Stimulated activated naive CD8-positive, alpha-beta T cell treated with anti-CD3 and anti-CD28 coated beads, Interleukin-15, Interleukin-2, amounts not matched to agents 100 ng/mL and 50 ng/mL, for 24 hours (primary cell): Measurements from ENCODE around the gene KDM4F.

Experiments used
- H3K27ac Mint-ChIP-seq: one replicate; pipeline ENCODE4 v1.8.0; 2021; ENCODE audit warnings: mild to moderate bottlenecking, mixed read lengths
- H3K27me3 Mint-ChIP-seq: one replicate; pipeline ENCODE4 v1.8.0; 2021; ENCODE audit warnings: mixed read lengths
- H3K36me3 Mint-ChIP-seq: one replicate; pipeline ENCODE4 v1.8.0; 2021; ENCODE audit warnings: low read depth, mixed read lengths
- H3K4me1 Mint-ChIP-seq: one replicate; pipeline ENCODE4 v1.8.0; 2021; ENCODE audit warnings: low read depth, mixed read lengths
- H3K4me3 Mint-ChIP-seq: one replicate; pipeline ENCODE4 v1.8.0; 2021; ENCODE audit warnings: mild to moderate bottlenecking, mixed read lengths
- H3K9me3 Mint-ChIP-seq: one replicate; pipeline ENCODE4 v1.8.0; 2021; ENCODE audit warnings: mixed read lengths

Gene KDM4F

DNA sequence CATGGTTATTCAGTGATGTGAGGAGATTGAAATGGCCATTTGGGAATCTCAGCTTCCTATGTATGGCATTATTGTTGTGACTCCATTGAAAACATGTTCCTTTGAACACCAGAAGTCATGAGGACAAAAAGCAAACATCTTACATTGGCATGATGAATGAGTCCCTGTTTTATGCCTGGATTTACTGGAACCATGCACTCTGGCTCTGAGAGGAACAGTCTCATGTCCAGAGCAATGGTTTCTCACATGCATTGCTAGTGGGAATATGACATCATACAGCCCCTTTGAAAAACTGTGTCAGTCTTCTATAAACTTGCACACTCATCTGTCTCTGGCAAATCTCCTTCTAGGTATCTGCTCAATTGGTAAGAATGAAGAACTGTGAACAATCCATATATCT is 3.4 kb upstream of the KDM4F start:
- H3K27me3 Mint-ChIP-seq: peaks cover 31% of the 10 kb centered on the region
- H3K4me3 Mint-ChIP-seq: no peak overlapping the region
- no peaks in the 10 kb centered on the region for H3K4me1 Mint-ChIP-seq
- no peak overlapping the region for H3K27ac Mint-ChIP-seq
- no peaks in the 10 kb centered on the region for H3K9me3 Mint-ChIP-seq
- H3K36me3 Mint-ChIP-seq: no peaks in the 10 kb centered on the region

DNA sequence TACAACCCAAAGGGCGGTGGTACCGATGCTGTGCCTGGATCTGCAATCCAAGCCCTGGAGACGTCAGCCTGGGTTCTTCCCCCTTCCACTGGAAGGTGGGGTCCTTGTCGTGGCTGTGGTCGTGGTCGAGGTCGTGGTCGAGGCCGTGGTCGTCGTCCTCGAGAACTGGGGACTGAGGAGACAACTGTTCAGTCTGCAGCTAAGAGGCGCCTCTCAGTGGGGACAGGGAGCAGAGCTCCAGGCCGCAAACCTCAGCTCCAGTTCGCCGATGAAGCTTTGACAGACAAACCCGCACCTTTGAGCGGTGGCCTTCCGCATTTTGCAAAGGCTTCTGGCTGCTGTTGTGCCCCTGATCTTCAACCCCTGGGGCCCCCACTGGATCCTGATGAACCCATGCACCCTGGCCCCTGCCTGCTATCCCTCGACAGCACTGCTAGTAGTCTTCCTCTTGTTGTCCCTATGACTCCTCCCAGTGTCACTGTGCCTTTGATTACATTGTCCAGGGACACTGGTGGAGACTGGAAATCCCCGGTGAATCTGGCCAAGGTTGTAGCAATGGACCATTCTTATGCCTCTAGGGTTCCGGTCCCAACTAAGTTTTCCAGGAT is 1.5 kb downstream of the KDM4F start:
- Mint-ChIP-seq H3K9me3 (no peaks in the 10 kb centered on the region), H3K36me3 (no peaks in the 10 kb centered on the region), H3K4me3 (no peak overlapping the region), H3K27me3 (peaks cover 45% of the 10 kb centered on the region), H3K4me1 (peaks cover 5% of the 10 kb centered on the region), H3K27ac (no peak overlapping the region)

DNA sequence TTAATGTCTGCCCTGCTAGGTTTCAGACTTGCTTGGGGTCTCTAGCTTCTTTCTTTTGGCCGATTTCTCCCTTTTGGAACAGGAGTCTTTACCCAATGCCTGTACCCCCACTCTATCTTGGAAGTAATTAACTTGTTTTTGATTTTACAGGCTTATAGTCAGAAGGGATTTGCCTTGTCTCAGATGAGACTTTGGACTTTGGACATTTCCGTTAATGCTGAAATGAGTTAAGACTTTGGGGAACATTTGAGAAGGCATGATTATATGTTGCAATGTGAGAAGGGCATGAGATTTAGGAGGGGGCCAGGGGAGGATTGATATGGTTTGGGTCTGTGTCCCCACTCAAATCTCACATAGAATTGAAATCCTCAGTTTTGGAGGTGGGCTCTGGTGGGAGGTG is 5.1 kb downstream of the KDM4F start:
- H3K27me3 Mint-ChIP-seq: peaks cover 43% of the 10 kb centered on the region
- H3K27ac Mint-ChIP-seq: no peak overlapping the region
- no peak overlapping the region for H3K4me3 Mint-ChIP-seq
- H3K4me1 Mint-ChIP-seq: peaks cover 5% of the 10 kb centered on the region
- no peaks in the 10 kb centered on the region for H3K9me3 Mint-ChIP-seq
- H3K36me3 Mint-ChIP-seq: no peaks in the 10 kb centered on the region

DNA sequence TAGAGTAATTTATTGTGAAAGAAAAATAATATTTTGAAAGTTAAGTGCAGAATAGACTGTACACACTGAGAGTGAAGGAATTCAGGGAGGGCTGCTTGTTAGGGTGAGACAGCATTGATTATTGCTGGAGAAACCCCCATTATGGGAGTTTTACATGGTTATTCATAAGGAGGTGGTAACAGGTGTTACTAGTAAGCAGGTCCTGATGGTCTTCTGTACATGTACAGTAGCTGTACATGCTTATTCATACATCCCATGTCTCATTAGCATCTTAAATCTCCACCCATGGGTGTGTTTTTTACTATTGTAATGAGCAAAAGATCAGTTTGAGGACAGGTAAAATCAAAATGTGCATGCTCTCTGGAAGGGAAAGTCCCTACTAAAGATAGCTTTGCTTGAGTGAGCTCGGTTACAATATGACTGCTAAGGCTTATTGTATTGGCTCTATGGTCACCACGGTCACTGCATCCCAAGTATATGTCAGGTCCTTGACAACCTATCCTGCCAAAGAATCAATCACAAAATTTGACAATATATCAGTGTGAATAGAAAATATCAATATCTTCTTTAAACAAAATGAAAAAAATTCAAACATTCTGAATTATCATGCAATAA is 6.2 kb downstream of the KDM4F start:
- no peaks in the 10 kb centered on the region for H3K36me3 Mint-ChIP-seq
- no peak overlapping the region for H3K4me3 Mint-ChIP-seq
- H3K4me1 Mint-ChIP-seq: peaks cover 5% of the 10 kb centered on the region
- no peak overlapping the region for H3K27ac Mint-ChIP-seq
- H3K27me3 Mint-ChIP-seq: peaks cover 43% of the 10 kb centered on the region
- no peaks in the 10 kb centered on the region for H3K9me3 Mint-ChIP-seq

DNA sequence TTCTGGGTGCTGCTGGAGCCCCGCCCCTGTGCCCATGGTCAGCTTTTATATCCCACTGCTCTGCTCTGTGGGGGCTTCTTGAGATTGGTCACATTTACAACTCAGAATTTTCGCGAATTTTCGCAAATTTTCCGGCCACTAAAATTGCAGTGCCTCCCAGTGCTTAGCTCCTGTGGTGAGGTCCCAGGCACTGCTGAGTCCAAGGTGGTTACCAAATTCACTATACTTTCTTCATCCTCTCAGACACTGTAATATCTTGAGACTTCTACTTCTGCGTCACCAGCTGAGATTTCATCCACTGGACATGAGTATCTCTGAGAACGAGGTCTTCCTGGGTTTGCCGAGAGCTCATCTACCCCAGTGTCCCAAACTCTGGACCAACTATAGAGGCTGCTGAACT is 8.7 kb downstream of the KDM4F start:
- Mint-ChIP-seq H3K4me3 (no peak overlapping the region), H3K4me1 (peaks cover 5% of the 10 kb centered on the region), H3K36me3 (no peaks in the 10 kb centered on the region), H3K9me3 (no peaks in the 10 kb centered on the region), H3K27me3 (peaks cover 27% of the 10 kb centered on the region), H3K27ac (no peak overlapping the region)

DNA sequence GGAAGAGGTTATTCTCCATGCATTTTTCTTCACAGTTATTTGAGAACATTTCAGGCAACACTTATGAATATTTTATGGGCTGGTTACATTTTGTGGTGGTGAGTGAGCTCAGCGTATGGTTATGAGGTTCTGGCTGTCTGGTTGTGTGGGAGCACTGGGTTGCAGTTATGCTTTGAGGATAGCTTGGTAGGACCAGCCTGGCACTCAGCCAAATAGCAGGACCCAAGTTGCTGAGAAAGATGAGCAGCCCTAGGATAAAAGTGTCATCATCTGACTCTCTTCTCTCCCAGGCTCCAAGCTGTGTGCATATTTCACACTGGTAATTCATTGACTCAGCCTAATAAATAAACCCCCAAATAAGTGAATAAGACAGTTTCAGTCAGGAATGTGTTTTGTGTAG is 9.4 kb downstream of the KDM4F start:
- no peaks in the 10 kb centered on the region for H3K9me3 Mint-ChIP-seq
- peaks cover 5% of the 10 kb centered on the region for H3K4me1 Mint-ChIP-seq
- H3K4me3 Mint-ChIP-seq: no peak overlapping the region
- no peak overlapping the region for H3K27ac Mint-ChIP-seq
- no peaks in the 10 kb centered on the region for H3K36me3 Mint-ChIP-seq
- H3K27me3 Mint-ChIP-seq: peaks cover 20% of the 10 kb centered on the region

DNA sequence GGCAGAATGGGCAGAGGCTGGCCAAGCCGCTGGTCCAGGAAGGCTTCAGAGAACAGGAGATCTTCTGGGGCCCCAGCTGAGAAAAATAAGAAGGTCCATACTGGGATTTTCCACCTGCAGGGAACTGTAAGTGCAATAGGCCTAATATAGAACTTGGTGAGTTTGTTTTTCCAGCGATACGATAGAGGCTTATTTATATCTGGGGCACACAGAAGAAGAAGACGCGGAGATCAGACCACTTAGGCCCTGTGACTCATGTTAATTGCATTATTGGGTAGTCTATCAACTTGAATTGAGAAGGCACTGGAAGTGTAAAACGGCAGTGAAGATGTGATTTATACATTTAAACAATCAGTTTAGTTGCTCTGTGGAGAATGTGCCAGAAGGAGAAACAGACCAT is 9.8 kb downstream of the KDM4F start:
- Mint-ChIP-seq H3K4me3 (no peak overlapping the region), H3K36me3 (no peaks in the 10 kb centered on the region), H3K27me3 (peaks cover 19% of the 10 kb centered on the region), H3K9me3 (no peaks in the 10 kb centered on the region), H3K27ac (no peak overlapping the region), H3K4me1 (peaks cover 5% of the 10 kb centered on the region)

DNA sequence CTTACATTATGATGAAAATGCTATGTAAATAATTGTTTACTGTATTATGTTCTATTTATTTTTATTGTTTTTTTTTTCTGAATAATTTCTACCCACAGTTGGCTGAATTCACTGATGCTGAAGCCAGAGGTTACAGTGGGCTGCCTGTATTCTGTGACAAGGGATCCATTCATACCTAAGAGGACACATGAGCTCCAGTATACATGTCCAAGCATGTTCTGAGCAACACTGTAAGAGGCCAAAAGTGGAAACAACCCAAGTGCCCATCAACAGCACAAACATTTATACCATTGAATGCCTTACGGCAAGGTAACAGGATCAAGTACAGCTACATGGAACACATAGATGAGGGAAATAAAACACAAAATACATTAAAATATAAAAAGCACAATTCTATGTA is 16.1 kb downstream of the KDM4F start:
- H3K4me3 Mint-ChIP-seq: no peak overlapping the region
- no peaks in the 10 kb centered on the region for H3K9me3 Mint-ChIP-seq
- H3K36me3 Mint-ChIP-seq: peaks cover 19% of the 10 kb centered on the region
- peaks cover 15% of the 10 kb centered on the region for H3K4me1 Mint-ChIP-seq
- H3K27ac Mint-ChIP-seq: no peak overlapping the region
- H3K27me3 Mint-ChIP-seq: no peaks in the 10 kb centered on the region

DNA sequence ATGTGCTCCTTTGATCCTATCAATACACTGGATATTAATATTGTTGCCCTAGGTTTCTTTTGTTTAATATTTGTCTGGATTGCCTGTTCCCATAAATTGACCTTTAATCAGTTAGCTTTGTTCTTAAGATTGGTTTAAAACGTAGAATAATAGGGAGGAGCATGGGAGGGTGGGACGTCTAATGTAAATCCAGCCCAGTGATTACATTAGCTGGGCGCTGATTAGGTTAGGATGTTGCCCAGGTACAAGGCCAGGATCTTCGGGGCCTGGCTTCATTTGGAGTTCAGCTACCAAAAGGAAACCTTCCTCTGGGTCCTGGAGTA is 17.5 kb downstream of the KDM4F start, which contains the start of gene SRSF8:
Gene SRSF8, plus strand, starts transcription at position 204 of the 323 bp plus-strand sequence. CDS start 308 bp downstream, outside the sequence.
- Mint-ChIP-seq H3K4me1 (peaks cover 26% of the 10 kb centered on the region), H3K4me3 (peak within 1 kb of the TSS; percentile 99), H3K27ac (peak within 1 kb of the TSS; percentile 95), H3K27me3 (no peaks in the 10 kb centered on the region), H3K9me3 (no peaks in the 10 kb centered on the region), H3K36me3 (peaks cover 25% of the 10 kb centered on the region)

DNA sequence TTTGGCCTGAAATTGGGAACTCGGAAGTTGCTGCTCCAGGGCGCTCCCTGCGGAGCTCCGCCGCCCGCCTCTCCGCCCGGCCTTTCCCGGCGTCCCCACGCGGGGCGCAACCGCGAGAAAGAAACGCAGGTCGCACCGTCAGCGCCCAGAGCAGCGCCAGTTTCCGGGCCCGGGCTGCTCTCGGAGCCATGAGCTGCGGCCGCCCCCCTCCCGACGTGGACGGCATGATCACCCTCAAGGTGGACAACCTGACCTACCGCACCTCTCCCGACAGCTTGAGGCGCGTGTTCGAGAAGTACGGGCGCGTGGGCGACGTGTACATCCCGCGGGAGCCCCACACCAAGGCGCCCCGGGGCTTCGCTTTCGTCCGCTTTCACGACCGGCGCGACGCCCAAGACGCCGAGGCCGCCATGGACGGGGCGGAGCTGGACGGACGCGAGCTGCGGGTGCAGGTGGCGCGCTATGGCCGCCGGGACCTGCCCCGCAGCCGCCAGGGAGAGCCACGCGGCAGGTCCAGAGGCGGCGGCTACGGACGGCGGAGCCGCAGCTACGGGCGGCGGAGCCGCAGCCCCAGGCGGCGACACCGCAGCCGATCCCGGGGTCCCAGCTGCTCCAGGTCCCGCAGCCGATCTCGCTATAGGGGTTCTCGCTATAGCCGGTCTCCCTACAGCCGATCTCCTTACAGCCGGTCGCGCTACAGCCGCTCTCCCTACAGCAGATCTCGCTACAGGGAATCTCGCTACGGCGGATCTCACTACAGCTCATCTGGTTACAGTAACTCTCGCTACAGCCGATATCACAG is 18.0 kb downstream of the KDM4F start:
- H3K9me3 Mint-ChIP-seq: no peaks in the 10 kb centered on the region
- peaks cover 27% of the 10 kb centered on the region for H3K4me1 Mint-ChIP-seq
- H3K27ac Mint-ChIP-seq: peak overlapping the region; percentile 95
- peaks cover 25% of the 10 kb centered on the region for H3K36me3 Mint-ChIP-seq
- H3K27me3 Mint-ChIP-seq: no peaks in the 10 kb centered on the region
- H3K4me3 Mint-ChIP-seq: peak overlapping the region; percentile 99

DNA sequence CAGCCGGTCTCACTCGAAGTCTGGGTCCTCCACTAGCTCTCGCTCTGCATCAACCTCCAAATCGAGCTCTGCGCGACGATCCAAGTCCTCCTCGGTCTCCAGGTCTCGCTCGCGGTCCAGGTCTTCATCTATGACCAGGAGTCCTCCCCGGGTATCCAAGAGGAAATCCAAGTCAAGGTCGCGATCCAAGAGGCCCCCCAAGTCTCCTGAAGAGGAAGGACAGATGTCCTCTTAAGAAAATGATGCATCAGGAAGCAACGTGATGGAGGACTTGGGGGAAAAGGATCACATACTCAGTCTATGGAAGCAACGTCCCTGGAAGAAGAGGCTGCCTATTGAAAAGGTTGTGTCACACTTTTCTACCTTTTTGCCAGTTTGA is 18.6 kb downstream of the KDM4F start:
- H3K27me3 Mint-ChIP-seq: no peaks in the 10 kb centered on the region
- H3K4me3 Mint-ChIP-seq: peak overlapping the region; percentile 99
- H3K9me3 Mint-ChIP-seq: no peaks in the 10 kb centered on the region

DNA sequence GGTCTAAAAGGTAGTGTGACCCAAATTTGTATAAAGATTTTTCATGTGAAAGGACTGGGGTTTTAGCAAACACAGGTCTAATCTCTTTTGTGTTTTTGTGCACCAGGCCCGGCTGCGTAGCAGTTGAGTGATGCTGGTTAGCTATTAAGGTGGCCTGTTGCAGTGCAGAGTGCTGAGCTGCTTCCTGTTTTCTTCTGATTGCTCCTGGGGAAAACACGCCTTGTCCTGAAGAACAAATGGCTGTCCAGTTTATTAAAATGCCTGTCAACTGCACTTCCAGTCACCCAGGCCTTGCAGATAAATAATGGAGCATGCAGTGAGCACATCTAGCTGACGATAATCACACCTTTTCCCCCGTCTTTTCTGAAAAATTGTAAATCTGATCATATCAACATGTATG is 19.3 kb downstream of the KDM4F start:
- Mint-ChIP-seq H3K27ac (peak overlapping the region; percentile 95), H3K4me1 (peaks cover 35% of the 10 kb centered on the region), H3K4me3 (peak overlapping the region; percentile 99), H3K27me3 (no peaks in the 10 kb centered on the region), H3K36me3 (peaks cover 32% of the 10 kb centered on the region), H3K9me3 (no peaks in the 10 kb centered on the region)

More for the DNA sequence above, 18.6 kb downstream of the KDM4F start:
- Mint-ChIP-seq H3K4me1 (peaks cover 32% of the 10 kb centered on the region), H3K27ac (peak overlapping the region; percentile 95), H3K36me3 (peaks cover 29% of the 10 kb centered on the region)

DNA sequence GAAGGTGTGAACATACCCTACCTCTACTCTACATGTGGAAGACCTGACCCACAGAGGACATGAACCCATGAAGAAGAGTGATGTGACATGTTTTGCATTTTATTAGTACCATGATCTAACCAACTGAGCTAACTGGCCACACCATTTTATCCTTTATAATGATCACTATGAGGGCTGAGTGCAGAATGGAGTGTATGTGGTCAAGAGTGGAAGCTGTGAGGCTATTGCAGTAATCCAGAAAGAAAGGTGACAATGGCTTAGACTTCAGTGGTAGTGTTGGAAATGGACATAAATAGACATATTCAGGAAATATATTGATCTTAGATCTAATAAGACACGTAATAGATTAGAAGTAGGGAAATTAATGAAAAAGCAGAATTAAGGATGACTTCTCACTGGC is 21.2 kb downstream of the KDM4F start:
- Mint-ChIP-seq H3K4me3 (peak overlapping the region; percentile 53), H3K27ac (peak overlapping the region; percentile 38), H3K4me1 (peaks cover 35% of the 10 kb centered on the region)

DNA sequence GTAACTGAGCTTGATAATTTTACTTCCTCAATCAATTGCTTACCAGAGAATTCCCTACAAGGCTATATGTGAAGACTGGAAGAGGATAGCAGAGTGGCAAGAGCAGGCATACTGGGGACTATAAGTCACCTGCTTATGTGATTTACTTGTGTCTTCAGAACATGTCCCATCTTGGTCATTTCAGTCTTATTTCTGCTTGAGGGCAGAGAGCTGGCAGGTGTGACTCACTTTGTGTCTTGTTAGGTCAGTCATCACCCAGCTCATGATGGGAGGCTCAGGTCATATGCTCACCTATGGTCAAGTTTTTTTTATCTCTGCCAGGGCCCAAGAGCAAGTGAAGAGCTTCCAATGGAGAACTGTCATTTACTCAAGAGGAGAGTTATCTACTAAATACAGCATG is 23.7 kb downstream of the KDM4F start:
- no peaks in the 10 kb centered on the region for H3K27me3 Mint-ChIP-seq
- H3K27ac Mint-ChIP-seq: no peak overlapping the region
- peaks cover 28% of the 10 kb centered on the region for H3K36me3 Mint-ChIP-seq
- H3K9me3 Mint-ChIP-seq: no peaks in the 10 kb centered on the region
- peaks cover 34% of the 10 kb centered on the region for H3K4me1 Mint-ChIP-seq
- no peak overlapping the region for H3K4me3 Mint-ChIP-seq

More for the DNA sequence above, 21.2 kb downstream of the KDM4F start:
- no peaks in the 10 kb centered on the region for H3K9me3 Mint-ChIP-seq
- no peaks in the 10 kb centered on the region for H3K27me3 Mint-ChIP-seq
- H3K36me3 Mint-ChIP-seq: peaks cover 32% of the 10 kb centered on the region

DNA sequence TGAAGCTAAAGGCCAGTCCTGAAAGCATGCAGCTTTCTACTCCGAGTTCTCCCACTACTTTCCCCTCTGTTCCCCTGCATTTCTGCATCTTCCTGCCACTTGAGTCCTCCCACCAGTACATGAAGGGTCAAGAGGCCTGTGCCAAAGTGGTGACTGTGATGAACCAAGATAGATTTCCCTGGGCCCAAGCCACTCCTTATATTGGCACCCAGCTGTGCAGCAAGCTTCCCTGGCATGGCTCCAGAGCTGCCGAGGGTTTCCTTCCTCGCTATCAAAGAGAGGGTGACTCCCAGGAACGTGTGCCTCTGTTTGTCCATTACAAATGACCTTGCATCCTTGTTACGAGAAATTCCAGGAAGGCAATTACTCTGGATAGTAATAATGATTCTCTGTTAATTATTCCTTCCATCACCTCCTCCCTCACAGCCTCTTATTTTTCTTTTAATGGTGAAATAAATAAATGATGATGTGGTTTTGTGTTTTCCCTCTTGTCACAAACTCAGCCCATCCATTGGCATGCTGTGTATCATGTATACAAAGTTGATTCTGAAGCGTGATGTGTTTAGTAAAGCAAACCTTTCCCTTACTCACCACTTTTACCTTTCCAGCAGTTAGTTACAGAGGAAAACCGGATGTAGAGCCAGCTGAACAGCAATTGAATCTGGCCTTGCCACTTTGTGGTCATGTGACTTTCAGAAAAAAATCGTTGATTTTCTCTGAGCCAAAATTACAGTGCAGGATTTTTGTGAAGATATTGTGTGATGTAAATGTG is 25.8 kb downstream of the KDM4F start:
- no peak overlapping the region for H3K27ac Mint-ChIP-seq
- H3K27me3 Mint-ChIP-seq: no peaks in the 10 kb centered on the region
- no peaks in the 10 kb centered on the region for H3K9me3 Mint-ChIP-seq
- peaks cover 26% of the 10 kb centered on the region for H3K4me1 Mint-ChIP-seq
- H3K36me3 Mint-ChIP-seq: peaks cover 15% of the 10 kb centered on the region
- H3K4me3 Mint-ChIP-seq: no peak overlapping the region
